Spleen (tissue), 11 donors: Measurements from ENCODE around the gene GALNT18. TPM values are rescaled to one million over a fixed set of nuclear protein-coding genes. Genes with fewer than 3 reads are reported as not detected.

ENCODE experiments used
- DNase-seq: peaks from one replicate; pipeline ENCODE4 v3.0.0-alpha.2; 2020
- H3K27ac ChIP-seq, 8 donors: fragments of 200-600 bp; sonication (generic) in 7 of 8; 1 replicate in 4 of 8; 2 replicates in 4 of 8; pipeline versions ENCODE4 v1.5.0 to v1.8.0; 2016 to 2021; ENCODE audit warnings: inconsistent platforms in 4 of 8, mild to moderate bottlenecking in 4 of 8, moderate library complexity in 1 of 8
- H3K27me3 ChIP-seq, 7 donors: fragments of 200-600 bp; sonication (generic) in 6 of 7; replicated peaks in 1 of 7; 1 replicate in 4 of 7; 2 replicates in 3 of 7; pipeline versions ENCODE4 v1.5.0 to v1.8.0; 2016 to 2021; ENCODE audit warnings: inconsistent platforms in 3 of 7, mild to moderate bottlenecking in 1 of 7
- H3K36me3 ChIP-seq, 6 donors: fragments of 200-600 bp; sonication (generic) in 5 of 6; 1 replicate in 4 of 6; 2 replicates in 2 of 6; pipeline versions ENCODE4 v1.5.0 to v1.8.0; 2016 to 2021; ENCODE audit warnings: inconsistent platforms in 2 of 6
- H3K4me1 ChIP-seq, 6 donors: fragments of 200-600 bp; sonication (generic) in 5 of 6; 1 replicate in 3 of 6; 2 replicates in 3 of 6; pipeline versions ENCODE4 v1.5.0 to v1.8.0; 2016 to 2021; ENCODE audit warnings: inconsistent platforms in 3 of 6
- H3K4me3 ChIP-seq, 8 donors: fragments of 200-600 bp; sonication (generic) in 7 of 8; 1 replicate in 4 of 8; 2 replicates in 4 of 8; pipeline versions ENCODE4 v1.5.0 to v1.8.0; 2016 to 2021; ENCODE audit warnings: inconsistent platforms in 4 of 8, mild to moderate bottlenecking in 4 of 8, moderate library complexity in 2 of 8
- H3K9me3 ChIP-seq, 8 donors: fragments of 200-600 bp; sonication (generic) in 7 of 8; 1 replicate in 4 of 8; 2 replicates in 4 of 8; pipeline versions ENCODE4 v1.5.0 to v1.8.0; 2016 to 2021; ENCODE audit warnings: inconsistent platforms in 4 of 8
- CTCF ChIP-seq, 11 experiments: fragments of 200-600 bp in 7 of 11; fragments of 450-650 bp in 4 of 11; sonication (generic) in 4 of 11; IDR thresholded peaks in 8 of 11; conservative IDR thresholded peaks in 3 of 11; 1 replicate in 7 of 11; 2 replicates in 4 of 11; pipeline versions ENCODE4 v1.4.0 to v1.8.0; 2016 to 2021; ENCODE audit warnings: antibody characterized with exemption in 11 of 11, inconsistent platforms in 4 of 11, mild to moderate bottlenecking in 1 of 11
- POLR2A ChIP-seq, 3 donors: fragments of 450-650 bp; IDR thresholded peaks; one replicate each; pipeline ENCODE4 v1.5.1; 2017; ENCODE audit warnings: antibody characterized with exemption in 3 of 3, mild to moderate bottlenecking in 1 of 3
- POLR2AphosphoS5 ChIP-seq, 3 donors: sonication (generic); formaldehyde crosslinking; IDR thresholded peaks; one replicate each; pipeline ENCODE4 v1.5.1; 2017; ENCODE audit warnings: antibody characterized with exemption in 3 of 3
- WGBS, 5 donors: extraction: QIAGEN DNeasy Blood & Tissue Kit in 3 of 5; methylation state at CpG; one replicate each; pipeline versions ENCODE4 v1.1.5 to v1.1.7; 2013 to 2018; 5-methylcytosine and 5-hydroxymethylcytosine counted together
- intact Hi-C: fragments of 100-400 bp; cut with DNase I; formaldehyde crosslinking; loops from one replicate; pipeline ENCODE4 v1.15.0; 2023; ENCODE audit warnings: low total_unique reads
- polyA plus RNA-seq, 3 donors: library from polyadenylated mRNA; stranded (reverse); fragments of 200-250 nt; gene quantifications; one replicate each; pipeline ENCODE4 v1.2.1, GENCODE V29; 2013
- total RNA-seq, 7 donors: library from RNA; depleted of rRNA in 3 of 7; stranded (reverse); fragments of >200 nt in 3 of 7; fragmentation: NEBNext Ultra II Directional in 4 of 7; extraction: Animal tissue kit (Norgen Biotek cat#: 25700) in 4 of 7; gene quantifications; one replicate each; pipeline versions ENCODE4 v1.1.0 to v1.2.1, GENCODE V29; 2016 to 2021
- donor health status: healthy with polysubstance abuse.
- donor health status: DM: no; HTN: no; CAD: no; lungs with moderate emphysema.
- donor health status: DM: no; HTN: no; CAD: no.
- donor health status: Bipolar disorder and iron deficiency.
- donor health status: healthy.
- donor health status: DM: no; HTN: no; CAD: no.
- donor health status: DM: yes; HTN: yes; CAD: no.

The GALNT18 gene
- total and polyA plus RNA-seq, 10 donors: 0.87 to 6.9 (median 3.9) TPM

- peaks cover 0 to 5% (median 0%) of the 10 kb centered on the region in 6 donors for H3K4me1 ChIP-seq
- no peaks in the 10 kb centered on the region for H3K36me3 ChIP-seq
- WGBS, 5 donors: 54 to 74% (median 62%) methylated on average over 2 of the region's 2 CpGs
- peaks cover 0 to 5% (median 0%) of the 10 kb centered on the region in 7 donors for H3K27me3 ChIP-seq
- no peak for TF ChIP-seq CTCF (IDR thresholded peaks at IDR 0.05 in 8 of 11, conservative IDR thresholded peaks at IDR 0.05 in 3 of 11)
- TF ChIP-seq POLR2AphosphoS5 (IDR thresholded peaks at IDR 0.05): no peak
- TF ChIP-seq POLR2A (IDR thresholded peaks at IDR 0.05): no peak
- no peak overlapping the region for H3K4me3 ChIP-seq
- DNase-seq: no peak
- no peaks in the 10 kb centered on the region for H3K9me3 ChIP-seq
- intact Hi-C loops: no loop called here
- no peak overlapping the region for H3K27ac ChIP-seq
Measured at GRCh38 chr11:11395126-11395525, 226.7 kb downstream of the GALNT18 start.

- Histone ChIP-seq H3K4me1 (peaks cover 0 to 9% (median 0%) of the 10 kb centered on the region in 6 donors), H3K27ac (no peak overlapping the region), H3K27me3 (peaks cover 0 to 5% (median 0%) of the 10 kb centered on the region in 7 donors), H3K4me3 (no peak overlapping the region), H3K9me3 (no peaks in the 10 kb centered on the region), H3K36me3 (no peaks in the 10 kb centered on the region)
- TF ChIP-seq POLR2A (IDR thresholded peaks at IDR 0.05) (no peak), CTCF (IDR thresholded peaks at IDR 0.05 in 8 of 11, conservative IDR thresholded peaks at IDR 0.05 in 3 of 11) (no peak), POLR2AphosphoS5 (IDR thresholded peaks at IDR 0.05) (no peak)
- intact Hi-C loops: no loop called here
- DNase-seq: no peak
Measured at GRCh38 chr11:11394241-11394640, 227.6 kb downstream of the GALNT18 start.

- 76 to 90% (median 81%) methylated on average over 13 of the region's 13 CpGs for whole genome bisulfite sequencing, 5 donors
- no peak for DNase-seq
Measured at GRCh38 chr11:11391796-11392463, 229.9 kb downstream of the GALNT18 start.

More at GRCh38 chr11:11391796-11392463, 229.9 kb downstream of the GALNT18 start:
- intact Hi-C loops: no loop called here
- H3K36me3 ChIP-seq: no peaks in the 10 kb centered on the region
- peaks cover 0 to 13% (median 0%) of the 10 kb centered on the region in 6 donors for H3K4me1 ChIP-seq
- peak overlapping the region in 2 of 8 donors; percentile 15 to 35 for H3K27ac ChIP-seq
- H3K27me3 ChIP-seq: peaks cover 0 to 2% (median 0%) of the 10 kb centered on the region in 7 donors
- H3K9me3 ChIP-seq: no peaks in the 10 kb centered on the region
- H3K4me3 ChIP-seq: no peak overlapping the region
- TF ChIP-seq CTCF (IDR thresholded peaks at IDR 0.05 in 8 of 11, conservative IDR thresholded peaks at IDR 0.05 in 3 of 11) (no peak), POLR2AphosphoS5 (IDR thresholded peaks at IDR 0.05) (no peak), POLR2A (IDR thresholded peaks at IDR 0.05) (no peak)
